Loucy (cell line): Measurements from ENCODE around the gene NSUN6.

Source experiments
- CTCF ChIP-seq: fragments of 200-600 bp; sonication (generic); conservative IDR thresholded peaks from 2 replicates; pipeline ENCODE4 v1.5.1; 2014; ENCODE audit warnings: mild to moderate bottlenecking, antibody characterized with exemption, low read length
- EZH2phosphoT487 ChIP-seq: fragments of 200-600 bp; IDR thresholded peaks from 2 replicates; pipeline ENCODE4 v1.6.1; 2018; ENCODE audit warnings: antibody characterized with exemption, mild to moderate bottlenecking, moderate library complexity, borderline replicate concordance

GRCh38 chr10:18545621-18546305 lies 105.6 kb downstream of the NSUN6 start:
- TF ChIP-seq CTCF (no peak), EZH2phosphoT487 (no peak)
